Esophagus squamous epithelium (tissue), 4 donors: Measurements from ENCODE around the gene RUVBL1.

Source experiments
- POLR2A ChIP-seq, 4 donors: fragments of 450-650 bp; IDR thresholded peaks; one replicate each; pipeline ENCODE4 v1.6.1; 2017; ENCODE audit warnings: antibody characterized with exemption in 4 of 4, mild to moderate bottlenecking in 4 of 4, moderate library complexity in 3 of 4
- TF ChIP-seq, protein P1 (sequence below), 6 experiments: fragments of 450-650 bp in 4 of 6; fragments of 200-600 bp in 2 of 6; sonication (generic) in 2 of 6; IDR thresholded peaks; one replicate each; pipeline ENCODE4 v1.5.1; 2016 to 2019; ENCODE audit warnings: antibody characterized with exemption in 6 of 6, mild to moderate bottlenecking in 4 of 6, moderate library complexity in 4 of 6

DNA sequence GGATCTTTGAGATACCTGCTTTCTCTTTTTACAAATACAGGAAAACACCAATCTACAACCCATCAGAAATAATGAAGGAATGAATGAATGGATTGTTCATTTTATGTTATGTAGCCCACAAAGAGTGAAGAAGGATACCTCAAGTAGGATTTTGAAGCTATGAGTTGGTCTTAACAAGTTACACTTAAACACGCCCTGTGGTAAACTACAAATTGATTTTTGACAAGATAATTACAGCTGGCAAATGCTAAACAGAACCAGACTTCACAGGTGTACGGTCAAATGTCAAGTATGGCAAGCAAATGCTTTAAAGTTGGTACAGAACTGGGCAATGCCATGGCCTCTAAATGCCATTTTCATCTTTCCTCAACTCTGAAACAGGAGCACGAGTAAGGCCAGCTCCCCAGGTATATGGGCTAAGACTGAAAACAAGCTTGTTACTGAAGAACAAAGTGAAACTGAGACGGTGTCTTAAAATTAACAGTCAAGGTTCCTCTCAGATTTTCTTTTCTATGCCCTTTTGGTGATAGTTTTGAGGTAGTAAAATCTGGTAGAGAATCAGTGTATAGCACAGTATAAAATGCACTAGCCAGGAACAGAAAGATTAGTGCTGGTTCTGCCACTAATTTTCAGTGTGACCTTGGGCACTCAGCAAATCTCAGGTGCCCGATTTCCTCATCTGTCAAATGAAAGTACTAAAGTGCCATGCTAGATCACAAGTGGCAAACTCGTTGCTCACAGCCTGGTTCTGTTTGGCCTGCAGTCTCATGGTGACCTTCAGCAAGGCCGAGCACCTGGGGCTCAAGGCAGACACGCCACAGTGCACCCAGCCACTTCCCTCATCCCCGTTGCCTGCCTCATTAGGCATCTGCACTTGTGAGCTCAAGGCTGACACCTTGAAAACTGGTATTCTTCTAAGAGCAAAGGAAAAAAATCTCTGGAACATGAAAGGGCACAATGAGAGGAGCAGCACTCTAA is 9.5 kb downstream of the RUVBL1 start:
- TF ChIP-seq, protein P1, sequence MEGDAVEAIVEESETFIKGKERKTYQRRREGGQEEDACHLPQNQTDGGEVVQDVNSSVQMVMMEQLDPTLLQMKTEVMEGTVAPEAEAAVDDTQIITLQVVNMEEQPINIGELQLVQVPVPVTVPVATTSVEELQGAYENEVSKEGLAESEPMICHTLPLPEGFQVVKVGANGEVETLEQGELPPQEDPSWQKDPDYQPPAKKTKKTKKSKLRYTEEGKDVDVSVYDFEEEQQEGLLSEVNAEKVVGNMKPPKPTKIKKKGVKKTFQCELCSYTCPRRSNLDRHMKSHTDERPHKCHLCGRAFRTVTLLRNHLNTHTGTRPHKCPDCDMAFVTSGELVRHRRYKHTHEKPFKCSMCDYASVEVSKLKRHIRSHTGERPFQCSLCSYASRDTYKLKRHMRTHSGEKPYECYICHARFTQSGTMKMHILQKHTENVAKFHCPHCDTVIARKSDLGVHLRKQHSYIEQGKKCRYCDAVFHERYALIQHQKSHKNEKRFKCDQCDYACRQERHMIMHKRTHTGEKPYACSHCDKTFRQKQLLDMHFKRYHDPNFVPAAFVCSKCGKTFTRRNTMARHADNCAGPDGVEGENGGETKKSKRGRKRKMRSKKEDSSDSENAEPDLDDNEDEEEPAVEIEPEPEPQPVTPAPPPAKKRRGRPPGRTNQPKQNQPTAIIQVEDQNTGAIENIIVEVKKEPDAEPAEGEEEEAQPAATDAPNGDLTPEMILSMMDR (IDR thresholded peaks at IDR 0.05), result no peak
- TF ChIP-seq POLR2A (IDR thresholded peaks at IDR 0.05), result no peak
